ENCODE data around the gene CDC20.
"Not testable (repeated sequence)": the region's sequence is repeated elsewhere in the genome, so short reads cannot be mapped to it uniquely, and the experiment has no call there.

CDC20 gene

DNA sequence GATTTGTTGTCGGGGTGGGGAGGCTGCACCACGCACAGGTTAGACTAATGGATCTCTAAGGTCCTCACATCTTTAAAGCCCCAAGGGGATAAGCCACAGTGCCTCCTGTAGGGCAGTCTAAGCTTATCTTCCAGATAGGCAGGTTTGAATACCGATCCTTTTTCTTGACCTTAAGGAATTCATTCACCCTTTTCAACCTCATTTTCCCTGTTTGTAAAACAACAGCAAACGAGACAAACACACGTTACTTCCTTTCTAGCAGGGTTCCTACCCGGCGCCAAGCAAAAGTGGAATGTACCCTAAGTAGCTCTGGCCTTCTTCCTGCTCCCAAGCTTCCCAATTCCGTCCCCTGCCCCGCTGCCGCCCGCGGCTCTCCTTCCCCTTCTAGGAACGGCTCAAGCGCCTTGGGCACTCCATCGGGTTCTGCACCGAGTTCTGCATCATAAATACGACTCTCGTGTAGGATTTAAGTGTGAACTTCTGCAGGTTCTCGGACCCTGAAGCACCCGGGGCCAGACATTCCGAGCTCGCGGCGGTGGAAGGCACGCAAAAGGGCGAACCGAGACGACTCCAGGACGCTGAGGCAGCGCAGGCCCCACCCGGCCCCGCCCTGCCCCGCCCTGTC lies 548 bp upstream of the CDC20 start:
- DNase-seq: no peak

DNA sequence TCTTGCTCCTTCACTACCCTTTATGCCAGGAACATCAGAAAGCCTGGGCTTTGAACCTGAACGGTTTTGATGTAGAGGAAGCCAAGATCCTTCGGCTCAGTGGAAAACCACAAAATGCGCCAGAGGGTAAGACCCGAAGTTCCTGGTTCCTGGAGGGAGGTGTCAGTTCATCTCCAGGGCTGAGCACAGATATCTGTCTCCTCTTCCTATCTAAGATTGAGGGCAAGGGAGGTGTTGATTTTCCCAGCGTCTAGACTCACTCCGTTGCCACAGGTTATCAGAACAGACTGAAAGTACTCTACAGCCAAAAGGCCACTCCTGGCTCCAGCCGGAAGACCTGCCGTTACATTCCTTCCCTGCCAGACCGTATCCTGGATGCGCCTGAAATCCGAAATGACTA lies 915 bp downstream of the CDC20 start:
- DNase-seq: no peak

DNA sequence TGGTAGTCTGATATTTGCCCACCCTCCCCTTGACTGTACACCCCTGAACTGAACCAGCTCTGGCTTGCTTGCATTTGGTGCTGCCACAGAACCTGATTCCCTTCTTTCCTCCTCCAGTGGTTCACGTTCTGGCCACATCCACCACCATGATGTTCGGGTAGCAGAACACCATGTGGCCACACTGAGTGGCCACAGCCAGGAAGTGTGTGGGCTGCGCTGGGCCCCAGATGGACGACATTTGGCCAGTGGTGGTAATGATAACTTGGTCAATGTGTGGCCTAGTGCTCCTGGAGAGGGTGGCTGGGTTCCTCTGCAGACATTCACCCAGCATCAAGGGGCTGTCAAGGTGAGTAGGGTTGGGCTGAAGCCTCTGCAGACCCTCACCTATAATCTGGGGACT lies 1.8 kb downstream of the CDC20 start:
- no peak for DNase-seq

DNA sequence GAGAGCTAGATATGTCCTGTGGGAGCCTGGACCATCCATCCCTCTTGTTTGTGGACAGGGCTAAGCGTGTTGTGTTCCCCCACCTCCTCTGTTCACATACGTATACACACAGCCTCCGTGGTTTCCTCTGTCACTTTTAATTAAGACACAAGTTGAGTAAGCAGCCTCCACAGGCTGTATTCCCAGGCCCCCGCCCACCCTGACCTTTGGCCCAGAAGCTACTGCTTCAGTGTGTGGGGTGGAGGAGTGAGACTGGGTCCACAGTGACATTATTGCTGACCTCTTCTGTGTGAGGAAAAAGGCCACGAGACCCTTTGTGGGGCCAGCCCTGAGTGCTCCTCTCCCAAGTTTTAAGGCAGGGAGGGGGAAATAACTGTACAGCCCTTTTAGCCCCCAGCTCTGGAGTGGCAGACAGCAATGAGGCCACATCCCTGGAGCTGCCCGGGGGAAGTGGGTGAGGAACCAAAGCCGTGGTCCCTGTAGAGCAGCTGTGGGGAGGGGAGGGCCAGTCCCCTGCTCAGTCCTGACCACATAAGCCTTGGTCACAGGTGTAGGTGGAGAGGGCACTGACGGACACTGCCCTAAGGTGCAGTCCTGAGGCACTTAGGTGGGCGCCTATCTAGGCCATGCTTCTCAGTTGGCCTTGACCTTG lies 4.6 kb downstream of the CDC20 start:
- DNase-seq: no peak

DNA sequence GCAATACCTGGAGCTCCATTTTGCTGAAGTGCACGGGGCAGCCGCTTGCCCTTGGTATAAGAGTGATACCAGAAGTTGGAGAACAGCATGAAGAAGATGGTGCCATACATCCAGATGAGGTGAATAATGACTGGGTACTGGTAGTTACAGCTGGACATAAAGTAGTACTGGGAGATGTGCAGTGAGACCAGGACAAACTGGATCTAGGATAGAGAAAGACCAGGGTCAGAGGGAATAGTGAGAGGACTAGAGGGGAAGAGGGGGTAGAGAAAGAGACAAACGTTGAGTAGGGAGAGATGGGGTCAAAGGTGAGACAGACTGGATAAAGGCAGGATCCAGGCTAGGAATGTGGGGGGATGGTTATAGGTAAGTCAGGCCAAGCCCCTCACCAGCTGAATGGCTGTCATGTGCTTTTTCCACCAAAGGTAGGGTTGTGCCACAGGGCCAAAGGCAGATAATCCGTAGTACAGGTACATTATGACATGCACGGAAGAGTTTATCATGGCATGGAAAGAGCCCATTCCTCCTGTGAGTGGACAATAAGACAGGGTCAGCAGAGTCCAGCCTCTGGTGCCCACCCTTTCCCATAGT lies 5.2 kb downstream of the CDC20 start:
- DNase-seq: no peak

DNA sequence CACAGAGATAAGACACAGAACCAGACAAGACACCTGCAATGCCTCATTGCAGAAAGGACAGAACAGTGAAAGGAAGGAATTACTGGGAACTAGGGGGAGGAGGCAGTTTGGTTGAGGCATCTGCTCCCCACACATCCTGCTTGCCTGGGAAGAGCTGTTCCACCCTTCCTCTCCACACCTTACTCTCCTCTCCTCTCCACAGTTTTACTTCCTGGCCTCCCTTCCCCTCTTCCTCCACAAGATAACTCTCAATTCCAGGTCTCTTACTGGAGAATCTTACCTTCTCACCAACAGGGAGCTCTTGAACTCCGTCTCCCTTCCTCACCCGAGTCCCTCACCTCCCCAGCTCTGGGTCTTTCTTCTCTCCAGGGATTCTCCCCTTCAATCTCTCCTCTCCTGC lies 6.9 kb downstream of the CDC20 start:
- no peak for DNase-seq

DNA sequence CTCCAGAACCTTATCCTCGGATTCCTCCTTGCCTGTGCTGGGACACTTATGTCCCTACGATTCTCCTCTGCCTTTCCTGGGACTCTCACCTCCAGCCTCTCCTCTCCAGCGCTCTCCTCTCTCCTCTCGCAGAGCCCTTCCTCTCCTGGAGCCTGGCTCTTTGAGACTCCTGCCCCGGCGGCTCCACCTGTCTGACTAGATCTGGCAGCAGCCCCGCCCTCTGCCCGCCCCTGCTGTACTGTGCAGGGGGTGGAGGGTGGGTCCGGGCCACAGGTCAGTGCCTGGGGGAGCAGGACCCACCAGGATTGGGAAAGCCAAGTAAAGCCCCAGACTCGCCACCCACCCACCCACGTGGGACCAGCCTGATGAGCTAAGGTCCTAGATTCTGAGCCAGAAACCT lies 7.4 kb downstream of the CDC20 start:
- no peak for DNase-seq

DNA sequence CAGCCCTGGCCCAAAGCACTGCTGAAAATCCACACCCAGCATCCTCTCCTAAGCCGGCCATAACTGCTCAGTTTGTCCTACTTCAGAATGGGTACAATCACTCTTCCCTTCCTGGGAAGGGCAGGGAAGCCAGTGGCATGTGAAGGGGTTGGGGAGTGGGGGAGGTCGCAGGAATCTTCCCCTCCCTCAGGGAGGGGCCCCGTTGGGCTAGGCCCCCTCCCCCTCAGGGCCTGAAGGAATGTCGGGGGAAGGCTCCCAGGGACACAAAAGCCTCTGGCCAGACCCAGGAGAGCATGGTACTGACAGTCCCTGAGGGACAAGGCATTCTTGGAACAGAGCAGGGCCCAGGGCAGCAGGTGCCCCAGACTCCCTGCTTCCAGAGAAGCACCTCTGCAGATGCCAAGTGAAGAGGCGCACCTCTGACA lies 7.8 kb downstream of the CDC20 start:
- DNase-seq: no peak

DNA sequence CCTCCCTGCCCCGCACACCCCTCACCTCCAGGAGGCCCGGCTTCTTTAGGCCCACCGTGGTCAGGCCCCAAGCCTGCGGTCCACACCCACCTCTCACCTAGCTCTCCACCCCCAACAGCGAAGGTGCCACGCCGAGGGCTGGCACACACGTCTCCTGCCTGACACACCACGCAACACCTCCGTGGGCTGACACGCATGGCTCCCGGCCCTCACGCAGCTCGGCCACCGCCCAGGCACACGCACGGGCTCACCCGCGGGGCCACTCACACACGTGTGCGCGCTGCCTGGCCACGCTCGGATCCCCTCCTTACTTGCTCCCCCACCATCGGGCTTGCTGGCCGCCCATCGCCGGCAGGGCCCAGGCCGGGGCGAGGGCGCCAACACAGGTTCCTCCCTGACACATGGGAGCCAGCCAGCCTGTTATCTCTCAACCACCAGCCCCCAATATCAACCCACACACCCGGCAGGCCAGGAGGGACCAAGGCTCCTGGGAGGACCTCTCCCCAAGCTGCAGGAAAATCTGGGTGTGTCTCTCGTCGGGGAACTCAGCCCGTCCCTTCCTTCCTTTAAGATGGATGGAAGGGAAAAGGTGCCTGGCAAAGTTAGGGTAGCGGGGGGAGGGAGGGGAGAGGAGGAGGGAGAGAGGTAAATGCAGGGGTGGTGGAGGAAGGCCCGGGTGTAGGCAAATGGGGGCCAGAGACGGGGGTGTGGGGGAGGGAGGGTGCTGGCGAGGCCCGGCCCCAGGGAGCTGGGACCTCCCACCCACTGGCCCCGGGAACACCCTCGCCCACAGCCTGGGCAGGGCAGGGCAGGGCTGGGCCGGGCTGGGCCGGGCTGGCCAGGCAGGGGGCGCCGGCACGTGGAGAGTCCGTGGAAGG lies 8.5 kb downstream of the CDC20 start:
- DNase-seq: peak; percentile 49

DNA sequence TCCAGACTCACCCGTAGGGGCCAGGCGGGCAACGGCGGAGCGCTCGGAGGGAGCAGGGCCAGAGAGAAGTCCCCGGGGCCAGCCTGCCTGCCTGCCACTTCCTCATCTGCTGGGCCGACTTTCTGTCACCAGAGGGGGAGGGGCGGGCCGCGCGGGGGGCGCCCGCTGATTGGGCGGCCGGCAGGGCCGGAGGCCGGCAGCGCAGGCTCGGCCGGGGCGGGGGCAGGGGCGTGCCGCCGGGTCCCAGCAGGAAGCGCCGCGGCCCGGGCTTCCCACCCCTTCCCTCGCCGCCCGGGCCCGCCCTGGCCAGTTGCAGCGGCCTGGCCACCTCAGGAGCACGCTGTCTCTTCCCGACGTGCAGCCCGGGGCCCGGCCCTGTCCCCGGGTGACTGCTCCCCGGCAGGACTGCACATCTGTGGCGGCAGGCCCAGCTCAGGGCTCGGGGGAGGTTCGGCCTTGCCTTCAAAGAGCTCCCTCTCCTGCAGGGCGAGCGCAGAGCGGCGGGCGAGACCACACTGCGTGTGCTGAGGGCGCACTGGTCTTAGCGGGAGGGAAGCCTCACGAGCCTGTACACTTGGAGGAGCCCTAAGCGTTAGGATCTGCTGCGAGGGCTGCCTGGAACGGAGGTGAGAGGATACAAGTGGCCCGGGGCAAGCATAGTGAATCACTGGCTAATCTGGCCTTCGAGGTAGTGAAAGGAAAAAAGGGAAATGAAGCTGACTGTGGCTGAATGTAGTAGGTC lies 9.3 kb downstream of the CDC20 start, which contains the start of gene ELOVL1:
Gene ELOVL1, minus strand, starts transcription at position 108 of the 742 bp plus-strand sequence. CDS start 2,402 bp downstream, outside the sequence.
- DNase-seq: peak; percentile 81

DNA sequence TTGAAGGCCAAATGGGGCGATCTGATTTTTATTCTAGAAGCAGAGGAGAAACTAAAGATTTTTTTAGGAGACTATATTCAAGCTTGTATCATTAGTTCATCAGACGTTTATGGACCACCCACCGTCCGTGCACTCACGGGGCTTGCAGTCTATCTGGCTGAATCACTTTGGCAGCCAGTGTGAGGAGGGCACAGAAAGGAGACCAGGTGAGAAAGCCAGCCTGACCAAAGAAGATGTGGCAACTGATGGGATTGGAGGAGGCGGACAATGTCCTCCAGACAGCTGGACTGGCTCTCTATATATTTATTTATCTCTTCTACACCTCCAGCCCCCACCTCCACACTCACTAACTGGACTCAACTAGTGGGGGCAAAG lies 9.9 kb downstream of the CDC20 start:
- DNase-seq: no peak

DNA sequence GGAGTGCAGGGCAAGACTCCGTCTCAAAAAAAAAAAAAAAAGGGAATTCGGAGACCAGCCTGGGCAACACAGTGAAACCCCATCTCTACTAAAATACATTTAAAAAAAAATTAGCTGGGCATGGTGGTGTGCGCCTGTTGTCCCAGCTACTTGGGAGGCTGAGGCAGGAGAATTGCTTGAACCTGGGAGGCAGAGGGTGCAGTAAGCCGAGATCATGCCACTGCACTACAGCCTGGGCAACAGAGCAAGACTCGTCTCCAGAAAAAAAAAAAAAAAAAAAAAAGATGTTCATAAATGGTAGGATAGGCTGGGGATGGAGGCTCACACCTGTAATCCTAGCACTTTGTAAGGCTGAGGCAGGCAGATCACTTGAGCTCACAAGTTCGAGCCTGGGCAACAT lies 11.0 kb downstream of the CDC20 start:
- not testable (repeated sequence) for DNase-seq

DNA sequence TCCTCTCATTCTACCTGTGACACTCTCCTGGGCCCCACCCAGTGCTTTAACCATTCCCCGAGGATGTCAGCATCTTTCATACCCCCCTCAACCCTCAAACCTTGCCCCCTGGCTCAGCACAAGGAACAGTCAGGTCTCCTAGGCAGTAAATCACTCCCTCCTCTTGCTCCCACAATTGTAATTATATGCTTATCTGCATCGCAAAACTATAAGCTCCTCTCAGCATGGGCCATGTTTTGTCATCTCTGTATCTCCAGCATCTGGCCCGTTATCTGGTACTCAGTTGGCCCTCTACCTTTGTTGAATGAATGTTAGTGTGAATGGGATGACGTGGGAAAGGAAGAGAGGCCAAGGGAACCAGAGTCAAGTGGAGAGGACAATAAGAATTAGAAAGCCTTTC lies 11.8 kb downstream of the CDC20 start:
- DNase-seq: no peak

DNA sequence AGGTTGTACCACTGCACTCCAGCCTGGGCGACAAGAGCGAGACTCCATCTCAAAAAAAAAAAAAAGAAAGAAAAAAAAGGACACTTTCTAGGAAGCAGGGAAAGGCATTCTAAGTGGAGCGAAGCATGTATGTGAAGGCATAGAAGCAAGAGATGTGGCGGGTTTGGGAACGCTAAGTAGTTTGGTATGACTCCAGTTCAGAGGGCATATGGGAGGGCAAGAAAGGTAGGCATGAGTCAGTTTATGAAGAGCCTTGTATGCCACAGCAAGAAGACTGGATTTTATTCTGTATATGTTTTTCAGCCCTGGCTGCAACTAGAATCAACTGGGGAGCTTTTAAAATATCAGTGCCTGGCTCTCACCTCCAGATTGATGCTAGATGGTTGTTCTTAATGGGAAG lies 13.4 kb downstream of the CDC20 start:
- no peak for DNase-seq

DNA sequence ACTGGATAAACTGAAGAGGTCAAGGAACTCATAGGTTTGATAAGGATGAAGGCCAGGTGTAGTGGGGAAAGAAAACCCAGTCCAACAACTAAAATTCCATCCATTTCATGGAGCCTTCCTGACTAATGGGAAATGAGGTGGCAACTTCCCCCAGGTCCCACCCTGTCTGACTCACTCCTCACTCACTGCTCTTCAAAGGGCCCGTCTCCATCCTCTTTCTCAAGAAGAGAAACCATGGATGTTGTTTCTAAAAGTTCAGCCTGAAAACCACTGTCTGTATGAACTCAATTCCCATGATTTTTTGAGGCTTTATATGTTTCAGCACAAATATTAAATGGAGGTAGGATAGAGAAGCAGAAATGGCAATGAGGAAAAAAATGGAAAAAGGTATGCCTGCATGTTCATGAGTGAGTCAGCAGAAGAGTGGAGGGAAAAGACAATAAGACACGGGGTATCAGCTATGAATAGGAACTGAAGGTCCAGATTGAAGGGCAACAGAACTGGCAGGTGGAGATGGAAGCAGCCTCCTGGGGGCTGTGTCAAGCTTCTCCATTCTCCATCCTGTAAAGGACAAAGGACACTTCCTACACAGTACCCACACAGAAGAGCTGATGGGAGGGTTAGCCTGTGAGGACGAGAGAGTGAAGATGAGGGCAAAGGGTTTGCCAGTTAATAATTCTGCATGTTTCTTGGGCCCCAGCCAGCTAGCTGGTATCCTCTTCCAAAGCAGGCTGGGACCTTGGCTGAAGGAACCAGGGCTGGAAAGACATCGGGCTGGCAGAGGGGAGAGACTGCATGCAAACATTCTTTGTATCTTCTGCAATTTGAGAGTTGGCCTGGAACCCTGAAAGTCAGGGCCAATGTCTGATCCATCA lies 14.5 kb downstream of the CDC20 start:
- DNase-seq: no peak

DNA sequence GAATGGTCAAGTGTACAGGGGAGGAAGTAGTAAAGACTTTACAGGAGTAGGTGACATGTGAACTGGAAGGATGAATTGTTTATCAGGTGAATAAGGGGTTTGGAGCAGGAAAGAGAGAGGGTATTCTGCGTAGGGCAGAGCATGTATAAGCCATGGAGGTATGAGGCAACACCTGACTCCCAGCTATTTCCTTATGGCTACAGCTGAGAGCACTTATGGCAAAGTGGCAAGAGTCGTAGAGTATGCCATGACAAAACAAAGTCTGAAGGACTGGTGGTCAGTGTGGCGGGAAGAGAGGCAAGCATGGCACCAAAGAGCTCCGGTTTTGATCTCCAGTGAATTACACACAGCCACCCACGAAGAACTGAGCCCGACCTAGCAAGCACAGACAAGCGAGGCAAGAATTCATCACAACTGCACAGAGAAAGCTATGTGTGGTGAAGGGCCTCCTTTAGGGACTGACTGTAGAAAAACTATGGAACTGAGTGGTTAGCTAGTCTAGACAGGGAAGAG lies 18.0 kb downstream of the CDC20 start:
- DNase-seq: no peak

DNA sequence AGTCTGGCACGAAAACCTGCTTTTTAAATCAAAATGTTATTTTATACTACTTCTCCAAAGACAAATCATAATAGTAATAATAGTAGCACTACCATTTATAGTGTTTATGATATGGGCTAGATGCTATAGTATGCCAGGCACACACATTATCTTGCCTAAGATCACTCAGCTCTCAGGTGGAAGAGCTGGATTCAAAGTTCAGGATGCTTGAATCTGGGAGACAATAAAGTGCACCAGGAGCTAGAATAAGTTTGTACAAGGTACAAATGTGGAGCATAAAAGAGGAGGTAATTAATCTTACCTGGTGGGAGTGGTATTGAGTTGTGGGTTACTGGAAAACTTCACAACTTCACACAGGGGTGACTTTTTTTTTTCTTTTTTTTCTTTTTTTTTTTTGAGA lies 19.1 kb downstream of the CDC20 start:
- DNase-seq: no peak

DNA sequence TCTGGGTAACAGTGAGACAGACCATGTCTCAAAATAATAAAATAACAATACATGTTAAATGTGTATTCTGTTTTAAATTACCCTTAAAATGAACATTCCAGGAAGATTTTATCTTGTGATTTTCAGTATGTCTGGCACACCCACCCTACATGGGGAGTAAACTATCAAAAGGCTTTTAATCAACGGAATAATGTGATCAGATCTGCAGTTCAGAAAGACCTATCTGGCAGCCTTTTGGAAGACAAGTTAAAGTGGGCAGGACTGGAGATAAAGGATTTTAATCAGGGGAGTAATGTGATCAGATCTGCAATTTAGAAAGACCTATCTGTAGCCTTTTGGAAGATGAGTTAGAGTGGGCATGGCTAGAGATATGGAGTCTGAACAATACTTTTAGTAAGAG lies 20.7 kb downstream of the CDC20 start:
- DNase-seq: no peak

DNA sequence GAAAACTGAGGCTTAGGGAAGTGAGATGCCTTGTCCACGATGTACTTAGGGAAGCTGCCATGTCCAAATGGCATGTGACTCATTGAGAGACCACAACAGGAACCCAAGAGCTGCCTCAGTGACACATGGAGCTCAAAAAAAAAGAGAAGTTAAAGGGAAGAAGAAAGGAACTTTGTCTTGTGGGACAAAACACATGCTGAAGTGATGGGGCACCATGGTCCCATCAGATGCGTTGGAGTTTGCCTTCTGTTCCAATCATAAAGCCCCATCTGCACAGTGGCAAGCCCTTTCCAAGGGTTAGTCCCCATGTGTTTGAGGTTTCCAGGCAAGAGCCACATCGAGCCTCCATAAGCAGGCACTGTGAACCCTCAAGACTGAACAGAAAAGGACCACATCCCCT lies 22.8 kb downstream of the CDC20 start:
- DNase-seq: no peak

DNA sequence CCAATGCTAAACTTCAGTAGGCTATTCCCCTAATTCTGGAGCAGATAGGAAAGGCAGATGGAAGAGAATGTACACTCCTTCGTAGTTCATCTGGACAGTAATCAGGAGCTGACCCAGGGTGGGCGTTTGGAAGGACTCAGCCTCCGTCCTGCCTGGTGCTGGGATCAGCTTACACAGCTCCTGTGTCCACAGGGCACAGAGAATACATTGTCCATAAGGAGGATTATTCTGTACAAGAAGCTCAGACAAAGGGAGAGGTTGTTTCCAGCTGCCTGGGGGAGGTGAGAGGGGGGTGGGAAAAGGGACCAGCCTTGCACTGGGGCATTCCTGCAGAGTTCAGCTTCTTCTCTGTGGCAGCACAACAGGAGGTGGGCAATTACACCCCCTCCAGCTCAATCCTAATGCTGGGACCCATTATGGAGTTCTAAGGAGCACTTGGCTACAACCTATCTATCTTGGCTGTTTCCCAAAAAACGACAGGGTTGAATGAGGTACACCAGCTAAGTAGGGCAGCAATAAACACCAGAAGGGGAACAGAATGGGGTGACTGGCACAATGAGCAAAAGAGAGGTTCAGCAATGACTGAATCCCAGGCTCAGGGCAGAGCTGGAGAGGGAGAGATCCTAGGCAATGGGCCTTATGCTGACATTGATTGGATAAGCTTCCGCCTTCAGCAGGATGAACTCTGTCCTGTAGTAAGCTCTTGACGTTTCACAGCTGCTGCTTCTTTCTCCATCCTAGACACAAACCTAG lies 23.4 kb downstream of the CDC20 start:
- no peak for DNase-seq

DNA sequence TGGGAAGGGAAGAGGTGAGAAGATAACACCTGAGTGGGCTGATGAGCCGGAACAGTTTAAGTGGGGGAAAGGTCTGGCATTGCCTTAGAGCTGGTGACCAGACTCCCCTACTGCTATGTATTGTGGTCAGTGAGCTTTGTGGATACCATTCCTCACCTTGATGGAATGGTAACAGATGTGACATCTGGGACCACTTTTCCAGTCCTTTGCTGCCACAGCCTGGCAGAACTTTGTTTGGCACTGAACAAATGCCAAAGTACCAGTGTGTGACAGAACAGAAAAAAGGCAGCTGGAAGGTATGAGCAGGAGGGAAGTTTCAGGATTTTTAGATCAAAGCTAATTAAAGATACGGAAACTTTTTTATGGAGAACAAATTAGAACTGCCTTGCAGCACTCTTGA lies 24.7 kb downstream of the CDC20 start:
- no peak for DNase-seq
